Spleen (tissue), 7 donors: Measurements from ENCODE around the gene TFB2M.

ENCODE experiments used
- POLR2A ChIP-seq, 3 donors: fragments of 450-650 bp; IDR thresholded peaks; one replicate each; pipeline ENCODE4 v1.5.1; 2017; ENCODE audit warnings: antibody characterized with exemption in 3 of 3, mild to moderate bottlenecking in 1 of 3
- TF ChIP-seq, protein P1 (sequence below), 11 experiments: fragments of 200-600 bp in 7 of 11; fragments of 450-650 bp in 4 of 11; sonication (generic) in 4 of 11; IDR thresholded peaks in 8 of 11; conservative IDR thresholded peaks in 3 of 11; 1 replicate in 7 of 11; 2 replicates in 4 of 11; pipeline versions ENCODE4 v1.4.0 to v1.8.0; 2016 to 2021; ENCODE audit warnings: antibody characterized with exemption in 11 of 11, inconsistent platforms in 4 of 11, mild to moderate bottlenecking in 1 of 11
- donor health status: DM: no; HTN: no; CAD: no; lungs with moderate emphysema.
- donor health status: DM: no; HTN: no; CAD: no.
- donor health status: DM: no; HTN: no; CAD: no.

DNA sequence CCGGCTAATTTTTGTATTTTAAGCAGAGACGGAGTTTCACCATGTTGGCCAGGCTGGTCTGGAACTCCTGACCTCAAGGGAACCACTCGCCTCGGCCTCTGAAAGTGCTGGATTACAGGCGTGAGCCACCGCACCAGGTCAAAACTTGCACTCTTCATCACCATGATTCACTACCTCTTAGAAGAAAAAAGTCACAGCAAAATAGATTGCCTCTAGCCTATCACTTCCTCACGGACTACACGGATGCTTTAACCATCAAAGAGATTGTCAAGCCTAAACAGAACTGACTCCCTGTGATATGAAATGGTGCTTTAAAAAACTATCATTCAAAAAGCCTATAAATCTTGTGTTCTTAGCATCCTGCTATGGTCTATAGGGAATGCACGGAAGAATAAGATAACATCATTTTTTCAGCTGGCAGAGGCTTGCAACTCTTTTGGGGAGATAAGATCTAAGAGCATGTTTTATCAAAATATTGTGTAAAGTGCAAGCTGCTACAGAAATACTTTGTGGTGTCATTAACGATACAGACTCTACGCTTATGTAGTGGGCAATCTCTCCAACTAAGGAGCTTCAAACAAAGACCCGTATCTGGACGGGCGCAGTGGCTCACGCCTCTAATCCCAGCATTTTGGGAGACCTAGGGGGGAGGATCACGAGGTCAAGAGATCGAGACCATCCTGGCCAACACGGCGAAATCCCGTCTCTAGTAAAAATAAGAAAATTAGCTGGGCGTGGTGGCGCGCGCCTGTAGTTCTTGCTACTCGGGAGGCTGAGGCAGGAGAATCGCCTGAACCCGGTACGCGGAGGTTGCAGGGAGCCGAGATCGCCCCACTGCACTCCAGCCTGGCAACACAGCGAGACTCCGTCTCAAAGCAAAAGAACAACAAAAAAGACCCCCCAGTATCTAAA lies 966 bp downstream of the TFB2M start:
- TF ChIP-seq, protein P1, sequence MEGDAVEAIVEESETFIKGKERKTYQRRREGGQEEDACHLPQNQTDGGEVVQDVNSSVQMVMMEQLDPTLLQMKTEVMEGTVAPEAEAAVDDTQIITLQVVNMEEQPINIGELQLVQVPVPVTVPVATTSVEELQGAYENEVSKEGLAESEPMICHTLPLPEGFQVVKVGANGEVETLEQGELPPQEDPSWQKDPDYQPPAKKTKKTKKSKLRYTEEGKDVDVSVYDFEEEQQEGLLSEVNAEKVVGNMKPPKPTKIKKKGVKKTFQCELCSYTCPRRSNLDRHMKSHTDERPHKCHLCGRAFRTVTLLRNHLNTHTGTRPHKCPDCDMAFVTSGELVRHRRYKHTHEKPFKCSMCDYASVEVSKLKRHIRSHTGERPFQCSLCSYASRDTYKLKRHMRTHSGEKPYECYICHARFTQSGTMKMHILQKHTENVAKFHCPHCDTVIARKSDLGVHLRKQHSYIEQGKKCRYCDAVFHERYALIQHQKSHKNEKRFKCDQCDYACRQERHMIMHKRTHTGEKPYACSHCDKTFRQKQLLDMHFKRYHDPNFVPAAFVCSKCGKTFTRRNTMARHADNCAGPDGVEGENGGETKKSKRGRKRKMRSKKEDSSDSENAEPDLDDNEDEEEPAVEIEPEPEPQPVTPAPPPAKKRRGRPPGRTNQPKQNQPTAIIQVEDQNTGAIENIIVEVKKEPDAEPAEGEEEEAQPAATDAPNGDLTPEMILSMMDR (IDR thresholded peaks at IDR 0.05 in 8 of 11, conservative IDR thresholded peaks at IDR 0.05 in 3 of 11), result no peak
- TF ChIP-seq POLR2A (IDR thresholded peaks at IDR 0.05), result no peak
